Effector CD4-positive, alpha-beta T cell (primary cell): ENCODE measurements around the gene TADA1.
"Not testable (repeated sequence)": the region's sequence is repeated elsewhere in the genome, so short reads cannot be mapped to it uniquely, and the experiment has no call there.

Source experiments
- DNase-seq: peaks from one replicate; pipeline ENCODE4 v3.0.0-alpha.2; 2020

TADA1 gene

DNA sequence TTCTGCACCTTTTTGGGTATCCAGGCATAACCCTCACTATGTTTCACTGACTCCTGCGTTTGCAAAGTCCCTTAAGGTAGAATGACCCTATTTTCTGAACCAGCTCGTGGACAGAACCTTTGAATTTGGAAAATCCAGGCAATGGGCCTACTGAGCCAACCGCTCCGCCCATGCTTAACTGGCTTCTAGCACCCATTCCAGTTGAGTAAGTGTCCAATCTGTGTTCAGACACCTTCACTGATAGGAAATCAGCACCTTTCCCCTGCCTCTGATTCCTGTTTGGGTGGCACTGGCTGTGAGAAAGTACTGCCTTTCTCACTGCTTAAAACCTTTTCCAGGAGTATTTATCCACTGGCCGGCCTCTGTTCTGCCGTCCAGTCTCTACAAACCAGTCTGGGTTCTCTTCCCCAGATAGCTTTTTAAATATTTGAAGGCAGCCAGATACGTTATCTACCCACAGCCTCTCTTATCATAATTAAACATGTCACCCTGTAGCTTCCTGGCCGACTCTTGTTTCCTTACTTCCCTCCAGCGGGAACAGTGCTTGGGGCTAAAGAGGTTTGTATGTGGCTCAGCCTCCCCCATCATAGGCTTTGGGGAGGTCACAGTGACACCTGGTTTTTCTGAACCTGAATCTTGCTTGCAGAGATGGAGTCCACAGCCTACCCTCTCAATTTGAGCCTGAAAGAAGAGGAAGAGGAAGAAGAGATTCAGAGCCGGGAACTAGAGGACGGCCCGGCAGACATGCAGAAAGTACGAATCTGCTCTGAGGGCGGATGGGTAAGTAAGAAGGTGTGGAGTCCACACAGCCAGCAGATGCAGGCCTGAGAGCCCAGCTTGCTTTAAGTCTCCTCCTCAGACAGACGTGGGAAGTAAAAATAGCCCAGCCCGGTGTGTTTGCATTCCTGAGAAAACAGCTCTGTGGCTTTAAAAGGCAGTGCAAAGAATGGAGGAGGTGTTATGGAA is 35.5 kb downstream of the TADA1 start:
- no peak for DNase-seq

DNA sequence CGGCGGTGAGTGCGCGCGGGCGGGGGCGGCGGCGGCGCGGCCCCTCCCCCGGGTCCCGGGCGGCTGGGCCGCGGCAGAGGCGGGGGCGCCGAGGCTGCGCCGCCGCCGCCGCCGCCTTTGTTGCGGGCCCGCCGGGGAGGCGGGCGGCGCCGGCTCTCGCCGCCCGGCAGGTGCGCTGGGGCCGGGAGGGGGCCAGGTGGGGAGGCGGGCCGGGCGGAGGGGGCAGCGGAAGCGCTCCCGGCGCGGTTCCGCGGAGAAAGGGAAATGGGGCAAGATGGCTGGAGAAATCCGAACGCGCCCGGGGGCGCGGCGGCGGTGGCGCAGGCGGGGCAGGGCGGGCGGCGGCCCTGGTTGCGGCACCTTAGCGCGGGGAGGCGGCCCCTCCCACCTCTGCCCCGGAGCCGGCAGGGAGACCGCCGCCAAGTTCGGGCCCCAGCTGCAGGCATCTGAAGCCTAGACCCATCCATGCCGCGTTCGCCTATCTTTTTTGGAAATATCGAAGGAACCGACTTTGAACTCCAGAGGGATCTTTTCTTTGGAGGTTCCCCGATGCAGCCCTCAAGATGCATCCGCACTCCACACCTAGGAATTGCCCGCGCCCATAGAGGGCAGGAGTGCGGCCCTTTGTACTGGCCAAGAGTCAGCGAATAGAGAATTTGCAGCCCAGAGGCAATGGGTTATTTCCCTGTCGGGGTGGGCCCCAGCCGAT is 36.3 kb downstream of the TADA1 start:
- peak; percentile 41 for DNase-seq

DNA sequence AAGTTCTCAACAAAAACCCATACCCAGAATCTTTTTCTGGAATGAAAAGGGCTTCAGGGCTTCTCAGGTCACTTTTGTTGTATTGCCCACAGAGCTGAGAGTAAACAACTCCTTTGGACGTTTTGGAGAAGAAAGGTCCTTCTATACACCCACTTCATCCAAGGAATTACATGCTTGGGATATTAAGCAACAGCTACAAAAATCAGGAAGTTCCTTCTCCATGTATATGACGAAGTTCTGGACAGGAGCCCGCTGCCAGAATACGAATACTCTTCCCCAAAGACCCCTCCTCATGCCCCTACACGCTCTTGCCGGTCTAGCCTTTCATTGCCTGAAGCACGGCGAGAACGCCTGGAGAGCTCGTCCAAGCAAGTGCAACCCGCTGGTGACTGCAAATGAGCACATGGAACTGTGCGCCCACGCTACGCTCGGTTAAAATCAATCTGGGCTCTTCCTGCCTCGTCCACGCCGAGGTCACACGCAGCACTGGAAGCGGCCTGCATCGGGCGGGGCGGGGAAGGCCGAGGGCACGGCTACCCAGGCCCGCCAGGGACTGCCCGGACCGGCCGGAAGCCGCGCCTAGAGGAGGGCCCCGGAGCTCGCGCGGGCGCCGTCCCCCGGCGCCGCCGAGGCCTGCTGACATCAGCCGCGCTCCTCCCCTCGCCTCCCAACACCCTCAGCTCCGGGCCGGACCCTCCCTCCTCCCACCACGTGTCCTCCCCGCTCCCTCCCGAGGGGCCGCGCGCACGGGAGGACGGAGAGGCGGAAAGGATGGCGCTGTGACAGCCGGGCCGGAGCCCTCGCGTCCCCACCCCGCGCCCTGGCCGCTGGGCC is 37.1 kb downstream of the TADA1 start, which contains the start of gene POGK:
Gene POGK, plus strand, starts transcription at position 710 of the 834 bp plus-strand sequence. CDS start 1,482 bp downstream, outside the sequence.
- DNase-seq: peak; percentile 71

DNA sequence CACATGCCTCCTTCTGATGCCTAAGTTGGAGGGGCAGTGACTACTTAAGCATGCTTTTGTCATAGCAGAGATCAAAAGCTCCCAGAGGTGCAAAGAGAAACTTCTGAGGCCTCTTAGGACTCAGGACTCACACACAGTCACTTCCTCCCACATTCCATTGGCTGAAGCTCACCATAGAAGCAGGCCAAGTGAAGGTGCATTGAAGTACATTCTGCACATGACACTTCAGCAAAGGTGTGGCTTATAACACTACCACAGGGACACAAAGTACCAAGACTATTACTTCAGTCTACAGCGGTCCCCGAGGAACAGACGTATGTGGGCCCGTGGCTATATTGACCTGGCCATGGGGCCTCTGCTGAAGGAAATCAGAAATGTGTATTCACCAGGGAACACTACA is 39.3 kb downstream of the TADA1 start:
- no peak for DNase-seq

DNA sequence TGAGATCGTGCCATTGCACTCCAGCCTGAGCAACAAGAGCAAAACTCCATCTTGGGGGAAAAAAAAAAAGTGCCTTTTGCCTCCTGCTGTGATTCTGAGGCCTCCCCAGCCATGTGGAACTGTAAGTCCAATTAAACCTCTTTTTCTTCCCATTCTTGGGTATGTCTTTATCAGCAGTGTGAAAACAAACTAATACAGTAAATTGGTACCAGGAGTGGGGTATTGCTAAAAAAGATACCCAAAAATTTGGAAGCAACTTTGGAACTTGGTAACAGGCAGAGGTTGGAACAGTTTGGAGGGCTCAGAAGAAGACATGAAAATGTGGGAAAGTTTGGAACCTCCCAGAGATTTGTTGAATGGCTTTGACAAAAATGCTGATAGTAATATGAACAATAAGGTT is 46.3 kb downstream of the TADA1 start:
- DNase-seq: not testable (repeated sequence)

DNA sequence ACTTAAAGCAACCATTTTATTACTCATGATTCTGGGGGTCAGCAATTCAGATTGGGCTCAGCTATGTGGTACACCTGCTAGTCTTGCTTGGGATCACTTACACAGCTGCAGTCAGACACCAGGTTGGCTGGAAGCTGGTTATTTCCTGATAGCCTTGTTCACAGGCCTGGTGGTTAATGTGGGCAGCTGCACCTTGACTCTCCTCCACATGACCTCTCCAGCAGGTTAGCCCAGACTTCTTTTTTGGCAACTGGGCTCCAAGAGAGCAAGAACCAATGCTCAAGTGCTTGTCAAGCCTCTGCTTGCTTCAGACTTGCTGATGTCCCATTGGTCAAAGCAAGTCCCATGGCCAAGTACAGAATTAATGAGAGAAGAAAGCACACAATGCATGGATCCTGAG is 48.6 kb downstream of the TADA1 start:
- no peak for DNase-seq

DNA sequence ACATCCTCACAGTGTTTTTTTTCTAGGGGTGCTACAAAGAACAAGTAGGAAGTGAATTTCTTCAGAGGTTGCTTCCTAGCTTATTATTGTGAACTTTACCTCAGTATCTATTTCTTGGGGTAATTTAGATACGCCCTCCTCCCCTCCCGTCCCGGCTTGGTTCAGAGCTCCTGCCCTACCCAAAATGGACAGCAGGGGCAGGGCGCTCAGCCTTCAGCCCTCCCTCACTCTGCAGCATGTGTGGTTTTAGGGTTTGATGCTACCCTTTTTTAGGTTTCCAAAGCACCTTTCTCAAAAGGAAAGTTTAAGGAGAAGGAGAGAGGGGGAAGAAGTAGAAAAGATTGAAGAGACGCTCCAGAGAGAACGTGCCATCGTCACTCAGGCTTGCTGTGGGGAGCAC is 53.7 kb downstream of the TADA1 start:
- no peak for DNase-seq

DNA sequence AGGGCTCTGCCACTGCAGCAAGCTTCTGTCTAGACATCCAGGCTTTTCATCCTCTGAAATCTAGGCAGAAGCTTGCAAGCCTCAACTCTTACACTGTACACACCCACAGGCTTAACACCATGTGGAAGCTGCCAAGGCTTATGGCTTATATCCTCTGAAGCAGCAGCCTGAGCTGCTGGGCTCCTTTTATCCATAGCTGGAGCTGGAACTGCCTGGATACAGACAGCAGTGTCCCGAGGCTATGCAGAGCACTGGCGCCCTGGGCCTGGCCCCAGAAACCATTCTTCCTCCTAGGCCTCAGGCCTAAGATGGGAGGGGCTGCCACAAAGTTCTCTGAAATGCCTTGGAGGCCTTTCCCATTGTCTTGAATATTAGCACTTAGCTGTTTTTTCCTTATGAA is 56.1 kb downstream of the TADA1 start:
- DNase-seq: no peak

DNA sequence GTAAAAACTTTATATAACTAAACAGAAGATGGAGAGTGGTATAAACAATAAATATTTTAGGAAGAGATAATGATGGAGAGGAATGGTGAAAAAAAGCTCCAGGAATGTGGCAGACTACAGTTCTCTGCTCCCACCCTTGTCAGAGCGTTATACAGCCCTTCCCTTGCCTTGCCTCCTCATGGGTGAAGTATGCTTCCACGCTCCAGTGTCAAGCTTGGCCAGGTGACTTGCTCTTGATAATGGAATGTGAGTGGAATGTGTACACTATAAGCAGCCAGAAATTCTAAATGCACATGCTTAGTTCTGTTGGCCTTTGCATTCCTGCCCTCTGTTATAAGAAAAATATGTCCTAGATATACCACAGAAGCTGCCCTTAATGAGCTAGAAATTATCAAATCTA is 61.5 kb downstream of the TADA1 start:
- DNase-seq: no peak

DNA sequence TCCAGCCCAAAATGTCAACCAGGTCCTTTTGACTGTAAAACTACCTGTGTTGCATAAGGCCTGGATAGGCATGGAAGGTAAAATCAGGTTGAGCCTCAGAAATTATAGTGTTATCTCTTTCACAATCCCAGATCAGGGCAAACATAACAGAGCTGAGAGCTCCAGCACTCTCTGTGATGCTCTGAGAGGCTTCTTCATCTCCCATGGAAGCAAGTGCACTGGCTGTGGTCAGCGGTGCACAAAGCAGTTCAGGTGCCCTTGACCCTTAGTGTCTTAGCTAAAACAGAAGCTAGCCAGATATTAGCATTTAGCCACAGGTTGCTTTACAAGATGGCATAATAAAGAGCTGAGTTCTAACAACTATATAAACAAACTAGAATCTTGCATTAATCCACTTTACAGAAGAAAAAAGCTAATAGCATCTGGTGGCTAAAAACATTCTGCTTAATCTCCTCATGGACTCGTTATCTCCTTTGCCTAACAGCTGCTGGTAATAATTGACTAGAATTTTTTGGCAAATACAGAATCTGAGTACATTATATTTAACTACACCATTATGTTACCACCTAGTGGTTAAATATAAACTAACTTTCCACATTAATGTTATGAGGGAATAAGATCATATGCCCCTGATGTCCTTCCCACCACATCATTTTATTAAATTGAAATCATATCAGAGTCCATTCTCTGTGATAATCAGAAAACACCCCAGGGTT is 62.4 kb downstream of the TADA1 start:
- DNase-seq: no peak

DNA sequence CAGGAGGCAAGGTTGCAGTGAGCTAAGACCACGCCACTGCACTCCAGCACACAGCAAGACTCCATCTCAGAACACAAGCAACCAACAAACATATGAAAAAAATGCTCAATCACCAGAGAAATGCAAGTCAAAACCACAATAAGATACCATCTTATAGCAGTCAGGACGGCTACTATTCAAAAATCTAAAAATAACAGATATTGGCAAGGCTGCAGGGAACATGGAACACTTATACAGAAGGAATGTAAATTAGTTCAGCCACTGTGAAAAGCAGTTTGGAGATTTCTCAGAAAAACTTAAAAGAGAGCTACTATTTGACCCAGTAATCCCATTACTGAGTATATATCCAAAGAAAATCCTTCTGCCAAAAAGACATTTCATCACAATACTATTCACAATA is 64.4 kb downstream of the TADA1 start:
- no peak for DNase-seq

DNA sequence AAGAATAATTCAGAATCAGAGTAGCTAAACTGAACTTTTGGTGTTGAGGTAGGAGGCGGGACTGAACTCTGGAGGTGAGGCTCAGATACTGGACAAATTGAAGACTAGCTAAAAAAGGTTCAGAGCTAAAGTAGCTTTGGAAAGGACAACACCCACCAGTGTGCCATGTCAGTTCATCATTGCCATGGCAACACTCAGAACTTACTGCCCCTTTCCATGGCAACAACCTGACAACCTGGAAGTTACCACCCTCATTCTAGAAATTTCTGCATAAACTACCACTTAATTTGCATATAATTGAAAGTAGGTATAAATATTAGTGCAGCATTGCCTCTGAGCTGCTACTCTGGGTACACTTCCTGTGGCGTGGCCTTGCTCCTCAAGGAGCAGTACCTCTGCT is 67.1 kb downstream of the TADA1 start:
- DNase-seq: no peak
